SK-N-SH treated with all-trans-retinoic acid at 6 μM for 48 hours (cell line): ENCODE measurements around the gene UNKL.

Experiments used
- ATAC-seq: fragments of 200-7000 bp; cut with Tn5 transposase; 3 replicates; pipeline ENCODE4 v1.9.1; 2020; ENCODE audit warnings: mild to moderate bottlenecking, moderate library complexity
- ARNTL ChIP-seq: fragments of 450-650 bp; formaldehyde crosslinking; IDR thresholded peaks from 2 replicates; pipeline ENCODE4 v1.5.0; 2020; ENCODE audit warnings: low read depth, mild to moderate bottlenecking, moderate library complexity, borderline replicate concordance
- CSDC2 ChIP-seq: fragments of 250-450 bp; sonication (Bioruptor Pico); IDR thresholded peaks from 2 replicates; pipeline ENCODE4 v1.5.0; 2020; ENCODE audit warnings: mild to moderate bottlenecking, moderate library complexity
- ISL1 ChIP-seq: fragments of 250-450 bp; sonication (Bioruptor Pico); IDR thresholded peaks from 2 replicates; pipeline ENCODE4 v2.1.2; 2022; ENCODE audit warnings: mild to moderate bottlenecking, moderate library complexity
- OSR1 ChIP-seq: fragments of 250-450 bp; sonication (Bioruptor Pico); IDR thresholded peaks from 2 replicates; pipeline ENCODE4 v1.8.0; 2022; ENCODE audit warnings: moderate library complexity, mild to moderate bottlenecking, inconsistent platforms
- SNAI2 ChIP-seq: fragments of 250-450 bp; sonication (Bioruptor Pico); IDR thresholded peaks from 2 replicates; pipeline ENCODE4 v1.5.0; 2020; ENCODE audit warnings: mild to moderate bottlenecking, moderate library complexity
- TSHZ2 ChIP-seq: fragments of 250-450 bp; sonication (Bioruptor Pico); IDR thresholded peaks from 2 replicates; pipeline ENCODE4 v1.5.0; 2020; ENCODE audit warnings: mild to moderate bottlenecking, moderate library complexity
- ZC3H10 ChIP-seq: fragments of 250-450 bp; sonication (Bioruptor Pico); IDR thresholded peaks from 2 replicates; pipeline ENCODE4 v1.5.1; 2021; ENCODE audit warnings: mild to moderate bottlenecking, moderate library complexity
- TF ChIP-seq, protein P1 (sequence below): fragments of 250-450 bp; sonication (Bioruptor Pico); IDR thresholded peaks from 2 replicates; pipeline ENCODE4 v1.8.0; 2020; ENCODE audit warnings: mild to moderate bottlenecking, moderate library complexity, borderline replicate concordance

Gene UNKL

GRCh38 chr16:1313721-1314369, 100.7 kb downstream of the UNKL start:
- TF ChIP-seq OSR1 (CRISPR knock-in tag): no peak
- no peak for TF ChIP-seq CSDC2 (CRISPR knock-in tag)
- TF ChIP-seq SNAI2: no peak
- TF ChIP-seq ISL1: no peak
- TF ChIP-seq, protein P1, sequence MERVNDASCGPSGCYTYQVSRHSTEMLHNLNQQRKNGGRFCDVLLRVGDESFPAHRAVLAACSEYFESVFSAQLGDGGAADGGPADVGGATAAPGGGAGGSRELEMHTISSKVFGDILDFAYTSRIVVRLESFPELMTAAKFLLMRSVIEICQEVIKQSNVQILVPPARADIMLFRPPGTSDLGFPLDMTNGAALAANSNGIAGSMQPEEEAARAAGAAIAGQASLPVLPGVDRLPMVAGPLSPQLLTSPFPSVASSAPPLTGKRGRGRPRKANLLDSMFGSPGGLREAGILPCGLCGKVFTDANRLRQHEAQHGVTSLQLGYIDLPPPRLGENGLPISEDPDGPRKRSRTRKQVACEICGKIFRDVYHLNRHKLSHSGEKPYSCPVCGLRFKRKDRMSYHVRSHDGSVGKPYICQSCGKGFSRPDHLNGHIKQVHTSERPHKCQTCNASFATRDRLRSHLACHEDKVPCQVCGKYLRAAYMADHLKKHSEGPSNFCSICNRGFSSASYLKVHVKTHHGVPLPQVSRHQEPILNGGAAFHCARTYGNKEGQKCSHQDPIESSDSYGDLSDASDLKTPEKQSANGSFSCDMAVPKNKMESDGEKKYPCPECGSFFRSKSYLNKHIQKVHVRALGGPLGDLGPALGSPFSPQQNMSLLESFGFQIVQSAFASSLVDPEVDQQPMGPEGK: no peak
- TF ChIP-seq TSHZ2 (CRISPR knock-in tag): no peak
- no peak for TF ChIP-seq ZC3H10 (CRISPR knock-in tag)
- TF ChIP-seq ARNTL (CRISPR knock-in tag): no peak
- ATAC-seq: no peak
